ENCODE results near the gene KIRREL3.

KIRREL3 gene

GRCh38 chr11:126630893-126631798 lies 369.4 kb downstream of the KIRREL3 start:
- TF ChIP-seq JUND (IDR thresholded peaks at IDR 0.05; ENCODE audit: low read depth) = no peak
- in situ Hi-C loops (cut with HindIII; ENCODE audit: low pct_unique_long_range_greater_than_20kb, low sequenced_read_pairs) = no loop called here
- DNase-seq (ENCODE audit: low read depth in 1 of 2, low spot score in 1 of 2) = no peak

GRCh38 chr11:126630488-126630887 lies 370.1 kb downstream of the KIRREL3 start:
- in situ Hi-C loops (cut with HindIII; ENCODE audit: low pct_unique_long_range_greater_than_20kb, low sequenced_read_pairs) = no loop called here

GRCh38 chr11:126628790-126629621 lies 371.6 kb downstream of the KIRREL3 start:
- no peak for DNase-seq (ENCODE audit: low read depth in 1 of 2, low spot score in 1 of 2)
- no peak for TF ChIP-seq JUND (IDR thresholded peaks at IDR 0.05; ENCODE audit: low read depth)
- in situ Hi-C loops (cut with HindIII; ENCODE audit: low pct_unique_long_range_greater_than_20kb, low sequenced_read_pairs) = no loop called here

More at GRCh38 chr11:126630488-126630887, 370.1 kb downstream of the KIRREL3 start:
- no peak for DNase-seq (ENCODE audit: low read depth in 1 of 2, low spot score in 1 of 2)
- TF ChIP-seq JUND (IDR thresholded peaks at IDR 0.05; ENCODE audit: low read depth) = no peak

- in situ Hi-C loops (cut with HindIII; ENCODE audit: low pct_unique_long_range_greater_than_20kb, low sequenced_read_pairs) = no loop called here
- no peak for DNase-seq (ENCODE audit: low read depth in 1 of 2, low spot score in 1 of 2)
- TF ChIP-seq JUND (IDR thresholded peaks at IDR 0.05; ENCODE audit: low read depth) = no peak
Observed at GRCh38 chr11:126628450-126628789, 372.1 kb downstream of the KIRREL3 start.

- no peak for TF ChIP-seq JUND (IDR thresholded peaks at IDR 0.05; ENCODE audit: low read depth)
- DNase-seq (ENCODE audit: low read depth in 1 of 2, low spot score in 1 of 2) = no peak
- in situ Hi-C loops (cut with HindIII; ENCODE audit: low pct_unique_long_range_greater_than_20kb, low sequenced_read_pairs) = no loop called here
Observed at GRCh38 chr11:126627421-126627820, 373.1 kb downstream of the KIRREL3 start.

GRCh38 chr11:126624506-126624905 lies 376.1 kb downstream of the KIRREL3 start:
- in situ Hi-C loops (cut with HindIII; ENCODE audit: low pct_unique_long_range_greater_than_20kb, low sequenced_read_pairs) = no loop called here
- no peak for DNase-seq (ENCODE audit: low read depth in 1 of 2, low spot score in 1 of 2)
- no peak for TF ChIP-seq JUND (IDR thresholded peaks at IDR 0.05; ENCODE audit: low read depth)

GRCh38 chr11:126619516-126619915 lies 381.1 kb downstream of the KIRREL3 start:
- DNase-seq (ENCODE audit: low read depth in 1 of 2, low spot score in 1 of 2) = no peak
- in situ Hi-C loops (cut with HindIII; ENCODE audit: low pct_unique_long_range_greater_than_20kb, low sequenced_read_pairs) = no loop called here
- no peak for TF ChIP-seq JUND (IDR thresholded peaks at IDR 0.05; ENCODE audit: low read depth)

- in situ Hi-C loops (cut with HindIII; ENCODE audit: low pct_unique_long_range_greater_than_20kb, low sequenced_read_pairs) = no loop called here
- no peak for TF ChIP-seq JUND (IDR thresholded peaks at IDR 0.05; ENCODE audit: low read depth)
- no peak for DNase-seq (ENCODE audit: low read depth in 1 of 2, low spot score in 1 of 2)
Observed at GRCh38 chr11:126615845-126616244, 384.7 kb downstream of the KIRREL3 start.

- in situ Hi-C loops (cut with HindIII; ENCODE audit: low pct_unique_long_range_greater_than_20kb, low sequenced_read_pairs) = no loop called here
- no peak for TF ChIP-seq JUND (IDR thresholded peaks at IDR 0.05; ENCODE audit: low read depth)
- no peak for DNase-seq (ENCODE audit: low read depth in 1 of 2, low spot score in 1 of 2)
Observed at GRCh38 chr11:126613272-126613671, 387.3 kb downstream of the KIRREL3 start.

GRCh38 chr11:126612671-126613070 lies 387.9 kb downstream of the KIRREL3 start:
- no peak for DNase-seq (ENCODE audit: low read depth in 1 of 2, low spot score in 1 of 2)
- TF ChIP-seq JUND (IDR thresholded peaks at IDR 0.05; ENCODE audit: low read depth) = no peak
- in situ Hi-C loops (cut with HindIII; ENCODE audit: low pct_unique_long_range_greater_than_20kb, low sequenced_read_pairs) = no loop called here

- no peak for TF ChIP-seq JUND (IDR thresholded peaks at IDR 0.05; ENCODE audit: low read depth)
- no peak for DNase-seq (ENCODE audit: low read depth in 1 of 2, low spot score in 1 of 2)
- in situ Hi-C loops (cut with HindIII; ENCODE audit: low pct_unique_long_range_greater_than_20kb, low sequenced_read_pairs) = no loop called here
Observed at GRCh38 chr11:126611438-126611837, 389.1 kb downstream of the KIRREL3 start.

- in situ Hi-C loops (cut with HindIII; ENCODE audit: low pct_unique_long_range_greater_than_20kb, low sequenced_read_pairs) = no loop called here
- DNase-seq (ENCODE audit: low read depth in 1 of 2, low spot score in 1 of 2) = no peak
- TF ChIP-seq JUND (IDR thresholded peaks at IDR 0.05; ENCODE audit: low read depth) = no peak
Observed at GRCh38 chr11:126608658-126609057, 391.9 kb downstream of the KIRREL3 start.

Measured in T47D (cell line).